Measurements from ENCODE around the gene GPR39.

The GPR39 gene

DNA sequence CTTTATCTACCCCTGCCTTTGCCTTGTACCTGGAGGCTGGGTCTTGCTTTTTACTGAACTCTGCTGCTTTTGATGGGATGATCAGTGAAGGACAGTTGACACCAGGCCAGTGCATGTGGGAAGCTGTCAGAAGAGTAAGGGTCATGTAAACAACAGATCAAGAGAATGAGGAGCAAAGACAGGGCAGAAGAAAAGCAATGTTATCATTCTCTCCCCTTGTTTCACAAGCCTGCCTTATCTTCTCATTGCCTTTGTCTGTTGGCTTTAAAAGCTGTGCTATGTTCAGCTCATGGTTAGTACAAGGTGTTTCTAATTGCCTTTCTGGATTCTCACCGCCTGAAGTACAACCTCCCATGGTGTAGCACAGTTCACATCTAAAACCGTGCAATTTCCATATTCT lies 225.8 kb downstream of the GPR39 start:
- DNase-seq (ENCODE audit: low spot score) = no peak

DNA sequence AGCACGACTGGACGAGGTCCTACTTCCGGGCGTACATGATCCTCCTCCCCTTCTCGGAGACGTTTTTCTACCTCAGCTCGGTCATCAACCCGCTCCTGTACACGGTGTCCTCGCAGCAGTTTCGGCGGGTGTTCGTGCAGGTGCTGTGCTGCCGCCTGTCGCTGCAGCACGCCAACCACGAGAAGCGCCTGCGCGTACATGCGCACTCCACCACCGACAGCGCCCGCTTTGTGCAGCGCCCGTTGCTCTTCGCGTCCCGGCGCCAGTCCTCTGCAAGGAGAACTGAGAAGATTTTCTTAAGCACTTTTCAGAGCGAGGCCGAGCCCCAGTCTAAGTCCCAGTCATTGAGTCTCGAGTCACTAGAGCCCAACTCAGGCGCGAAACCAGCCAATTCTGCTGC lies 228.6 kb downstream of the GPR39 start:
- no peak for DNase-seq (ENCODE audit: low spot score)

DNA sequence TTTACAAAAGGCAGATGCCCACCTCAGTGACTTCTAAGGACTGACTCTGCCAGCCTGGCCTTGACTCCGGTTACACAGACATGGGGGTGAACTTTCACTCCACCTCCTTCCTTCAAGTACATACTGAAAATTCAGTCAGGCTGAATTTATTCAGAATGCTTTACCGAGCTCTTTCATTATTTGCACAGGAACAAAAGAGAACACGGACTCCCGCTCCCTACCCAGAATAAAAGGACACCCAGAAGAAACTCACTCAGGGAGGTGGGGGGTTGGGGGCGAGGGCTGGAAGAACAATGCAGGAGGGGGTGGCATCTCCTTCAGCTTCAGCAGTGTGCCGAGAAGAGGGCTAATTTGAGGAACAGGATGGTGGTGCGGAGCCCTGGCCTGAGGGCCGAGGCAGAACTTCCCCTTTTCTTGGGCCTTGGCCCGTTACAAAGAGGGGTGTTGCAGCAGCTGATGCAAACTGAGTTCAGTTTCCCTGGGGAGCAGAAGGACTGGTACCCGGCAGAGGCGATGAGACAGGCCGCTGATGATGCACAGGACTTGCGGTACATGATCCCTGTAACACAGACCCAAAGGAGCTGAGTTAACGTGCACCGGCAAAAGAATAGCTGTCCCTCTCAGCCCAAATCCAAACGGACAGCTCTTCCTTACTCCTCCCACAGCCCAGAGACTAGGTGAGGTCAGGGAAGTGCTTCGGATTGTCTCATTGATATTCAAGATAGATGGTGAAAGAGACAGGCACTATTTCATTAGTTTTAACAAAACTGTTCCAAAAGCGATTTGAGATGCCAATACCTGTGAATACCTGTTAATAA lies 229.3 kb downstream of the GPR39 start:
- DNase-seq (ENCODE audit: low spot score) = peak; percentile 63

DNA sequence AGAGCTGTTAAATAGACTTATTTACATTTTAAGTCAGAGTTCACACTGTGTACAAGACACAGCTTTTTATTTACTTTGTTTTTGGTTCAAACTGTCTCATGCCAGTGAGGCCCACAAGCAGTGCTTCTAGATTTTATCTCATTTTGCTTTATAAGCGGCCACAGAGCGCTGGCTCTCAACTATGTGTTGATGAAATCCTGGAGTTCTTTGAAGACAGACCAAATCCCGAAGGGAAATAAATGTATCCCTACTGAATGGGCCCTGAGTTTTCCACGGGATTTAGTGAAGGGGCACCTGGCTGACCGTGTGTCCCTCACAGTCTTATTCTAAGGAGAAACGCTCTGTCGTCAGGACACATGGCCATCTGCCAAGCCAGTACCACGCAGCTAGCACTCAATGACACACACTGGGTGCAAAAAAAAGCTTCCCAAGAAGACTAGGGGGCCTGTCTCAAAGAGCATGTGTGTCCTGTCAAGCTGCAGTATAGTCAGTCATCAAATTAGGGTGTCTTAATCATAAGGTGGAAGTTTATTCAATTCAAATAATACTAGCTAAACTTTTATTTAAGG lies 230.0 kb downstream of the GPR39 start:
- no peak for DNase-seq (ENCODE audit: low spot score)

DNA sequence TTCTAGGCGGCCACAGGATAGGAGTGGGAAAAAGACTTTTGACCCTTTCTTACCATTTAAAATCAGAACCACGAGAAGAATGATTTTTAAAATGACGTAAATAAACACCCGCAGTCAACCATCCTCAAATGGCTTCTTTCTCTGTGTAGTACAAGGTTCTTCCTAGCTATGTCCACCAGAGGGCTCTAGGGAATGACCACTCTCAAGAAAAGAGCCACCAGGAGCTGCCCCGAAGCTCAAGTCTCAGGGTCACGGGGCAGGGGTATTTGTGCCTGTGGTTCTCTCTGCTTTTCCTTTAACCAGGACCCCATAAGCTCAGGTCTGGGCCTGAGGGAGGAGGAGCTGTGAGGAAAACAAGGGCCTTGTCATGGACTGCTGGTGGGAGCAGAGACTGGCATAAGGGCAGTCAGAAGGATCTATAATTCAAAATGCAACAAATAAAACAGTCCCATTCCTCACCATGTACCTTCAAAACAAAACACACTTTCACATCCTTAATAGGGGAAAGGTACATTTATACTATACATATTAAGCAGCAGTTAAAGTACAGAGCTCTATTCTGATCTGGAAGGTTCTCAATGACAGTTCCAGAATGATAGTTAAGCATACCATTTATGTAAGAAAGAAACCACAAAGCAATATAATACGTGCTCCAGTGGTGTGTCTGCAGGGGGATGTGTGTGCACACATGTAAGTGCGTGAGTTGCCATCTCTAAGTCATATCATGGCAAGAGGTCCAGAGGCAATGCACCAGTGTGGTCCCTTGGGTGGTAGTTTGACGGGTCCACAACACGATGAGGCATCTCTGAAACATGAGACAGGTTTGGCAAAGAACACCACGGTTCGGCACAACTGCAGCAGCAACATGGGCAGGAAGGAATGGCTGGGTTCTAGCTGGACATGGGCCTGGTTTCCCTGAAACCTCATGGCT lies 234.8 kb downstream of the GPR39 start:
- DNase-seq (ENCODE audit: low spot score) = no peak

DNA sequence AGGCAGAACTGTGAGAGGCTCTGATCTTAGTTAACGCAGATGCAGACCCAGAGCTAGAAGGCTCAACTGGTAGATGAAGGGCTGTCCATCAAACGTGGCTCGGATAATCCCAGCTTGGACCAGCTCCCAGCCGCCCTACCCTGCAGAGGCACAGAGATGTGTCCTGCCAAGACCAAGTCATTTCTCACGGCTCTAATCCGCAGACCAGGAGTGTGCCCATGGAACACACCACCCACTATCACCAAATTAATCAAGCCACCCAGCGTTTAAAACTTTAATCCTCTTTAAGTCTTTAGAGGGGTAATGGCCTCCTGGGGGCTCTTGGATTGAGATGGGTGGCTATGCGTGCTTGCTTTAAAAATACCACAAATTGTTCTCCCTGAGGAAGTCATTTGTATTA lies 235.9 kb downstream of the GPR39 start:
- no peak for DNase-seq (ENCODE audit: low spot score)

DNA sequence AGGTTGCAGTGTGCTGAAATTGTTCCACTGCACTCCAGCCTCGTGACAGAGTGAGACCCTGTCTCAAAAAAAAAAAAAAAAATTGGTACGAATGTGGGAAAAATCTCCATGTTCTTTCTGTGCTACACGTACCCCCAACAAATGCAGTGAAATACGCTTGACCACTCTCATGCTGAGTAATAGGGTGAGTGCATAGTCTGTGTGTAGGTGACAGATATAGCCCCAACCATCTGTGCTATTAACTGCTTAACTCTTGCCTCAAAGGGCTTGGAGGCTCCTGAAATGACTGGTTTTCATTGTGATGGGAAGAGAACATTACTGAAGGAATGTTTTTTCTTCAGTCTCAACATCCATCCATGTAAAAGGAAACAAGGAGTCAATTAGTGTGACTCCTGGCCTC lies 237.7 kb downstream of the GPR39 start:
- DNase-seq (ENCODE audit: low spot score) = no peak

DNA sequence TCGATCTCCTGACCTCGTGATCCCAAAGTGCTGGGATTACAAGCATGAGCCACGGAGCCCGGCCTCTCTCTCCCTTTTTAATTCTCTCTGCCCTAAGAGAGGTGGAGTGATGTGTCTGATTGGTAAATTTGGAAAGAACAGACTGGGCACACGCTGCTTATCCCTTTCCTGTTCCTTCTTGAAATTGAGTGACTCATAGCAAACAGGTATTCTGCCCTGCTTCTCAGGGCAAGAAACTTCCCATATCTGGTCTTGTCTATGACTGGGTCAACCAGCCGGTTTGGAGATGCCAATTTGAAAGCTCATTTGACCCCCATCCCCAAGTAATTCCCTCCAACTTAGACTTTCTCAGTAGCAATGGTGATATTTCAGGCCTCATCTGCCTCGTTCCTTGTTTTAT lies 238.4 kb downstream of the GPR39 start:
- DNase-seq (ENCODE audit: low spot score) = no peak

DNA sequence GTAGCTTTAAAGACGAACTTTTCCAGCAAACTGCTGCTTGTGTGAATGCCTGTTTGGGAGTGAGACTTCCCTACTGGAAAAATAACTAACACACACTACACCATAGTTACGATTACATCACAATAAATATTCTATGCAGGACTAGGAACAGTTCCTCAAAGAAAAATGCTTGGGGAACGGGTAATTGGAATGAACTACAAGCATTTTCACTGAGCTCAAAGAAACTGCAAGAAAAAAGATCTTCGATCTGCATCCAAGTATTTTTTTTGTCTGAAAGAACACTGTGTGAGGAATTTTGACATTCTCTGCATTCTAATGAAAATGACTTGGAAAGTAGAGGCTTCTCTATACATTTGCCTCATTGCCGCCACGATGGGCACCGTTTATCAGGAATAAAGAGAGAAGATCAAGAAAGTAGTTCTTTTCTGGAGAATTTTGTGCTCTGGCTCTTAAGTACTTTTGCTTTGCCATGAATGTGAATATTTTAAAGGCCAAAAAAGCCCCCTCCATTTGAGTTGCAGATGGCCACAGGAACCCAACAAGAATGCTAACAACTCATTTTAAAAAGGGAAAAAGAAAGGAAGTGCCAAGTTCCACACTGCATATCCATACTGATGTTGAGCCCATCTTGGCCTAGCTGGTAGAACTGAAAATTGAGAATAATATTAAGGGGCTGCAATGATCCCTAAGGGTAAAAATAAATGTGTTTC lies 239.8 kb downstream of the GPR39 start:
- DNase-seq (ENCODE audit: low spot score) = no peak

DNA sequence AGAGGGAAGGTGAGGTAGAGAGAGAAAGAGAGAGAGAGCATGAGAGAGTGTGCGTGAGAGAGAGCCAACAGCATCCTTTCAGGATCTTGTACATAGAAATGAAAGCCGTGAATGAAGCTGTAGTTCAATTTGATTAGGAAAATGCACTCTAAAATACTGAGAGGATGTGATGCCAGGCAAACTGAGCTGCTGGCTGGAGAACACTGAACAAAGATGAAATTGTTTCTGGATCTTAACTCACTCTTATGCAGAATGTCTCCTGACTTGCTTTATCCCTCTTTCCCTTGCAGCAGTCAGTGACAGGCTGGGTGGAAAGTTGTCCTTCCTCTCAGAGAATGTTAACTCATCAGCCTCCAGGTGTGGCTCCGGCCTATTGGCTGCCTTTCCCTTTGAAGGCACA lies 242.7 kb downstream of the GPR39 start:
- DNase-seq (ENCODE audit: low spot score) = no peak

DNA sequence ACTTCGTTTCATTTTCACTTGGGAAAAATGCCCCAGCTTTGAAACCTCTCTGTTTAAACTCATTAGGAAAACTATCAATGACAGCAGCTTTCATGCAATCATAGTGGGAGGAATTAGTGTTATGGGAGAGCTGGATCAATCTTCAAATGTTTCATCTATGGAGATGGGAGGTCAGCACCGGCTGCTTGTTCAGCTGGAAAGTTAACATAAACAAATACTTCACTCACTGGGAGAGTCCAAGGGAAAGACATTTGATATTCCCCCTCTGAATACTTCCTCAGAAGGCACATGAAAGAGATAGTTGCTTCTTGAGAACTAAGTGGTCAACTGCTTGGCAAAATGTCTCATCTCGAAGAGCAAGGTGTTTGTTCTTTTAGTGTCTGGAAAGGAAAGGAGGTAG lies 246.1 kb downstream of the GPR39 start:
- DNase-seq (ENCODE audit: low spot score) = no peak

DNA sequence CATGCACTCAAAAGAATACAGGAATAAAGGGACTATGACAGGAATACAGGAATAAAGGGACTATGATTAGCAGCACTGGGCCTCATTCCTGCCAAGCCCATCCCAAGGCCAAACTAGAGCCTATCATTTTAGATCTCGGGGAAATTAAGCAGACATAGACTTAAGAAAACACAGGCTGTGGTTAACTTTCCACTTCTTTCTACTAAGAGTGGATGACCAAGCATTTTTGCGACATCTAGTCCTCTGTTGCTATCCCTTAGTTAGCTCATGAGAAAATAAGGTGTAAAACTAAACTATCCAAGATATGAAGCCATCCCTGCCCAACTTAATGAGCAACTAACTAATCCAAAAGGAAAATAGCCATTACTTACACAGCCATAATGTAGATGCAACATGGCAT lies 247.5 kb downstream of the GPR39 start:
- no peak for DNase-seq (ENCODE audit: low spot score)

DNA sequence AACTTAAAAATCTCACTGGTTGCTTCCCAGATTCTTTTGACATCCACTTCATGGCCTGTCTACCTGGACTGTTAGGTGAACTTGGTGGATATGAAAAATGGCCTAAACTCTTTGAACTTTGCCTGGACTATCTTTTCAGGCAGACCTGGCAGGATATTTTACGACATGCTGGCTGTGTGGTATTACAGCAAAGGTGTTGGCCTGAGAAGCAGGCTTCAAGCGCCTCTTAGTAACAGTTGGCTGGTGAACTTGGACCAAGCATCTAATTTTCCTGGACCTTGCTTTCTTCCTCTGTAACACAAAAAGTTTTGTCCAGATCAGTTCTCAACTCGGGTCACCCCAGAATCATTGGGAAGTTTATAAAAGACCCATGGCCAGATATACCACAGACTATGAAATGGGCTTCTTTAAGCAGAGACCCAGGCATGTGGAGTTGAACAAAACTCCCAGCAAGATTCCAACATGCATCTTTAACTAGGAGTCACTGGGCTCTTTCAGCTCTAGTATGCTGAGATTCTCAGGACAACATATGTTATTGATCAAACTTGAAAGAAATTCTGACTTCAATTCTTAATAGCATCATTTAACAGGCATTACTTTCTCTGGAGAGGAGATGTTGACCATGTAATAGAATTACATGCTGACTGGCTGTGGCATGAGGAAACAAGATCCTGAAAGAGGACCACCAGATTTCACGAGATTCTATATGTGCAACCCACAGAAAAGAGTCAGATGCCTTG lies 249.0 kb downstream of the GPR39 start:
- DNase-seq (ENCODE audit: low spot score) = no peak

DNA sequence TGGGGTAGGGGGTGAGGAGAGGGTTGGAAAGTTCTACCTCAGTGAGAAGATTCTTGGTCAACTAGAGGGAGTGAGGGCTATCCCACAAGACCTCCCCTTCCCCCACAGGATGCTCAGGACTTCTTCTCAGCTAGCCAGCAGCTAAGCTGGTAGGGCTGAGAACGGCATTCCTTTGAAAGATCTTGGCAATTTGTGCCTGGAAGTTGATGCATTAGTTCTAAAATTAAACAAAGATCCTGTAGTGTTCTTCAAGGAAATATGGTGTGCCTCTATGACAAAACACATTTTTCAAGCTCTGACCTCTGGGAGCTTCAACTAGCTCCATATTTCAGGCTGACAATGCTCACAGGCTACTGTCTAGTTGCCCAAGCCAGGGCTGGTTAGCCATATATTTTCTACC lies 251.1 kb downstream of the GPR39 start:
- no peak for DNase-seq (ENCODE audit: low spot score)

DNA sequence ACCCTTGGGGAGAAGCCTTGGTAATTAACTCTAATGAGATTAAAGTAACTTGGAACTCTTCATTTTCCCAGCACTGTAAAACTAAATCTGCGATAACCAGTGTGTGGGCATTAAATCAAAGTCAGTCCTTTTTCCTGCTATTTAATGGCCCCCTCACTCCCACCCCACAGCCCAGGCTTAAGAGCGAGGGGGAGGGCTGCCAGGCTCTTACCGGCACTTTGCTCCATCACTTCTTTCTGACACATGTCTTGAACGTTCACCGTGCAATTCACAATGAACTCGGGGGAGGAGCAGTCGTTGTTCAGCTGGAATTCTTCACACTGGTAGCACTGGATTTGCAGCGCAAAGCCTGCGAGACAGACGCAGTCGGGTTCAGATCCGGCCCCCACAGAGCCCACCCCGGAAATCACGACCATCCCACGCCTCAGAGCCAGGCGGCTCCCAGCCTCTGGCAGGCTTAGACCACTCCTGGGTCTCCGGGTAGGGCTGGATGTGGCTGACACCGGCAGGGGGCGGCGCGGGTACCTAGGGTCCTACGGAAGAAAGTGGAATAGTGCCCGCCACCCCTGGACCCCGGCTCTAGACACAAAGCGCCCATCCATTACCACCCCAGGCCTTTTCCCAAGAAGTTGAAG lies 251.7 kb downstream of the GPR39 start:
- no peak for DNase-seq (ENCODE audit: low spot score)

DNA sequence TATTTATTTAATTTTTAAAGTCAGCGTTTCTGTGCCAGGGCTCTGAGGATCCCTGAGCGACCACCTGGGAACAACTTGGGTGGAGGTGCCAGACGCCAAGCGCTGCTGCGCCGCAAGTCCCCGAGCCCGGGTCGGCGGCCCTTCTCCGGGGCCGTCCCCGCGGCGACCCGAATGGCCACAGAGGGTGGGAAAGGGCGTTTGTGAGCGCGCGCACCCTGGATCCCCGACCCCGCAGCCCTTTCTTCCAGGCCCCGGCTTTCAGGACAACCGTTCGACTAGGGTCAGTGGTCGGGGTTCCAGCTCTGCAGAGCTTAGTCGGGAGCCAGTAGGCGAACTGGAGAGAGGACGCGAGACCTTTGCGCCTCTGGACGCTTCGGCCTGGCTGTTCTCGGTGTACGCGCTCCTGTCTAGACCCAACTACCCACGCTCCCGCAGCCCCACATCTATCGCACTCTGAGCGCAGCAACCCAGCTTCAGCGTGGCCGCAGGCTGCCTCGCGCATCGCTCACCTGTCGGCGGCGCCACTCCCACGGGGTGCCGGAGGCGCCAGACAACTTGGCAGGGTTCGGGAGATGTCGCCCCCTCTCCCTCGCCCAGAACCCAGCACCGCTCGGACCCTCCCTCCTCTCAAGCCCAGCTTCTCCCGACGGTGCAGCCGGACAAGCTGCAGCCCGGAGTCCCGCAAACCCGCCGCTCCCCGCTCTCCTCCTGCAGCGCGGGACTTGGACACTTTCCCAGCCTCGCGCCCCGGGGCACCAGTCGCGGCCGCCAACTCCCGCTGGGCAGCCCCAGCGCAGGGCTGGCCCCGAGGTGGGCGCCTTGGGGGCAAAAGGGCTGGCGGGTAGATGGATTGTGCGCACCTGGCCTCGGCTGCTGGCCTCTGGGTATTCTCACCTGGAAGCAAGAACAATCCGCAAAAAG lies 252.6 kb downstream of the GPR39 start:
- no peak for DNase-seq (ENCODE audit: low spot score)

DNA sequence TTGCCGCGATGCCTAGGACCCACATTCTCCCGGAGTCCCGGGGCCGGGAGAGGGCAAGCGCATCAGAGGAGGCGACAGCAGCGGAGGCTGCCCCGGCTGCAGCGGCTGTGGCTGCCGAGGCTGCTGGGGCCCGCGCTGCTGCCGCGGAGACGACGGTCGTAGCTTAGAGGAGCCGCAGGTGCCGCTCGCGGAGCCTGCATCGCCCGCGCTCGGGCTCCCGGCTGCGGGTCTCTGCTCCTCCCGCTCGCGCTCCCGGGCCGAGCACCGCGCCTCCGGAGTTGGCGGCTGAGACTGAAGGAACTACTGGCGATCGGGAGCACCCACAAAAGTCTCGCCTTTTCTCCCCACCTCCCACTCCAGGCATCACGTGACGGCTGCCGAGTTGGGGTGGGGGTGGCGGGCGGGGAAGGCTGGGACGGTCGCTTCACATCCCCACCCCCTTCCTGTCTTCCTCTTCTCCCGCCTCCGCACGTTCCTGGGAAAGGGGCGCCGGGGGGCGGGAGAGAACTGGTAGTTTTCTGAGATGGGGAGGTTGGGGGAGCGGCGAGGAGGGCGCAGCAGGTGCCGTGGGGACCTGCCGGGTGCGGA lies 253.4 kb downstream of the GPR39 start, which contains the start of gene LYPD1:
Gene LYPD1 (minus strand): TSS at position 298 of the 588 bp plus-strand sequence. CDS start 273 bp downstream, at position 25.
- no peak for DNase-seq (ENCODE audit: low spot score)

DNA sequence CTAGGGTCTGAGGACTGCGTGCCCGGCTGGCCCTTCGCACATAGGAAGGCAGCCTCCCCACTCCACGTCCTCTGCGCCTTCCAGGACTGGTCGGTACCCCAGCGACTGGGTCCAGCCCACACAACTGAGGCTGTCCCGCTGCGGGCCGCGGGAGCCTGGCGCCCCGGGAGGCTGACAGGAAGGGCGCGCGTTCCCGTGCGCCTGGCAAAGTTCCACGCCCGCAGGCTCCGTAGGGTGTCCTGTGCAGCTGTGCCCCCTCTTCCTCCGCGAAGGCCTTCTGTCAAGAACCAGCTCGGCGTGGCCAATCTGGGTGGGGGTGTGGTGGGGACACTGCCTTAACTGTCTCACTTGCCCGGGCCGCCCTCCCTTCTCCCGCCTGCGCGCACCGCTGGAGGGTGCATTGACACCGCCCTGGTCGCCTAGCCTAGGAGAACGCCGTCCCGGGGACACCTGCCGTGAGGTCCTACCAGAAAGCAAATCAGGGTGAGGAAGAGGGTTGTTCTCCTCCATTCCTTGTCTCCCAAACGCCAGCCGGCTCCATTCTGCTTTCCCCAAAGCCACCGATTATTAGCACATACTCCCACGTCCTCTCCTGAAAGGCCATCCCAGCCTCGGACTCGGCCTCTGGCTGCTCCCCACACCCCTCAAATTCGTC lies 254.0 kb downstream of the GPR39 start:
- no peak for DNase-seq (ENCODE audit: low spot score)
